OCI-LY1 (cell line): Measurements from ENCODE around the gene SELENBP1.

Experiments used
- H2AFZ ChIP-seq: fragments of 200-600 bp; sonication (generic), shearing (Covaris generic); 2 replicates; pipeline ENCODE4 v1.6.0; 2014; ENCODE audit warnings: antibody characterized with exemption, mild to moderate bottlenecking, low read length
- H3F3A ChIP-seq: fragments of 200-600 bp; sonication (generic), shearing (Covaris generic); 2 replicates; pipeline ENCODE4 v1.6.0; 2014; ENCODE audit warnings: mild to moderate bottlenecking, antibody characterized with exemption, low read length, moderate library complexity; ENCODE audit not compliant: insufficient read depth
- H3K27ac ChIP-seq: fragments of 200-600 bp; sonication (generic); 2 replicates; pipeline ENCODE4 v1.5.1; 2014; ENCODE audit warnings: low read length, mixed run types, mild to moderate bottlenecking, low read depth; ENCODE audit not compliant: poor library complexity, severe bottlenecking
- H3K27me3 ChIP-seq: fragments of 200-600 bp; sonication (generic); 2 replicates; pipeline ENCODE4 v1.6.0; 2014; ENCODE audit warnings: antibody characterized with exemption, mild to moderate bottlenecking, low read length, moderate library complexity; ENCODE audit not compliant: insufficient read depth
- H3K36me3 ChIP-seq: fragments of 200-600 bp; sonication (generic); 2 replicates; pipeline ENCODE4 v1.6.1; 2014; ENCODE audit warnings: mild to moderate bottlenecking, antibody characterized with exemption, low read length, moderate library complexity, mixed read lengths; ENCODE audit not compliant: insufficient read depth
- H3K4me1 ChIP-seq: fragments of 200-600 bp; sonication (generic); 2 replicates; pipeline ENCODE4 v1.5.1; 2014; ENCODE audit warnings: mild to moderate bottlenecking, low read length, moderate library complexity; ENCODE audit not compliant: insufficient read depth, severe bottlenecking
- H3K4me2 ChIP-seq: fragments of 200-600 bp; sonication (generic), shearing (Covaris generic); 2 replicates; pipeline ENCODE4 v1.6.1; 2014; ENCODE audit warnings: low read length
- H3K4me3 ChIP-seq: fragments of 200-600 bp; sonication (generic); 2 replicates; pipeline ENCODE4 v1.5.1; 2014; ENCODE audit warnings: low read length, low read depth, mild to moderate bottlenecking, mixed read lengths; ENCODE audit not compliant: poor library complexity, severe bottlenecking
- H3K79me2 ChIP-seq: fragments of 200-600 bp; shearing (Covaris generic); 2 replicates; pipeline ENCODE4 v1.6.1; 2016; ENCODE audit warnings: mixed run types, low read length, mixed read lengths; ENCODE audit not compliant: insufficient read depth
- H3K9ac ChIP-seq: fragments of 200-600 bp; sonication (generic), shearing (Covaris generic); 2 replicates; pipeline ENCODE4 v1.6.1; 2014; ENCODE audit warnings: mild to moderate bottlenecking, low read length, mixed read lengths
- H3K9me2 ChIP-seq: fragments of 200-600 bp; sonication (generic), shearing (Covaris generic); 2 replicates; pipeline ENCODE4 v1.6.1; 2014; ENCODE audit warnings: low read depth, mild to moderate bottlenecking, low read length, mixed read lengths
- H3K9me3 ChIP-seq: fragments of 200-600 bp; shearing (Covaris generic); 2 replicates; pipeline ENCODE4 v1.6.1; 2014; ENCODE audit warnings: low read length, mixed read lengths
- H4K20me1 ChIP-seq: fragments of 200-600 bp; sonication (generic), shearing (Covaris generic); 2 replicates; pipeline ENCODE4 v1.6.0; 2016; ENCODE audit warnings: mild to moderate bottlenecking, low read length; ENCODE audit not compliant: insufficient read depth
- EZH2 ChIP-seq: fragments of 200-600 bp; sonication (generic), shearing (Covaris generic); IDR thresholded peaks from 2 replicates; pipeline ENCODE4 v1.8.0; 2017; ENCODE audit warnings: borderline replicate concordance, mixed run types, mild to moderate bottlenecking, antibody characterized with exemption, low read length, moderate library complexity, mixed read lengths
- TF ChIP-seq, protein P1 (sequence below): fragments of 200-600 bp; sonication (generic), shearing (Covaris generic); IDR thresholded peaks from 2 replicates; pipeline ENCODE4 v1.5.1; 2017; ENCODE audit warnings: mild to moderate bottlenecking, antibody characterized with exemption, low read length, moderate library complexity, mixed read lengths

SELENBP1 gene

DNA sequence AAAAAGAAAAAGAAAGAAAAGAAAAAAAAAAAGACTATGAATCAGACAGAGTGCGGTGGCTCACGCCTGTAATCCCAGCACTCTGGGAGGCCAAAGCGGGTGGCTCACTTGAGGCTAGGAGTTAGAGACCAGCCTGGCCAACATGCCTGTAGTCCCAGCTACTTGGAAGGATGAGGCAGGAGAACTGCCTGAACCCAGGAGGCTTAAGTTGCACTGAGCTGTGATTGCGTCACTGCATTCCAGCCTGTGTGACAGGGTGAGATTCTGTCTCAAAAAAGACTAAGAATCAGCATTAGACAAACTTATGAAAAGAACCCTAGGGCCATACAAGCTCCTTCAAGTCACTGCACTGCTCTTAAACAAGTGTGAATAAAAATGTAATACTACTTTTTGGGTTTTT is 43.7 kb upstream of the SELENBP1 start:
- H2AFZ ChIP-seq = no peak overlapping the region
- H4K20me1 ChIP-seq = no peaks in the 10 kb centered on the region
- no peaks in the 10 kb centered on the region for H3K79me2 ChIP-seq
- H3K4me2 ChIP-seq = no peak overlapping the region
- no peaks in the 10 kb centered on the region for H3F3A ChIP-seq
- H3K9me3 ChIP-seq = no peaks in the 10 kb centered on the region
- H3K9ac ChIP-seq = no peak overlapping the region
- H3K4me1 ChIP-seq = no peaks in the 10 kb centered on the region
- H3K27ac ChIP-seq = no peak overlapping the region
- no peaks in the 10 kb centered on the region for H3K27me3 ChIP-seq
- no peak overlapping the region for H3K4me3 ChIP-seq
- no peak for TF ChIP-seq EZH2
- TF ChIP-seq, protein P1, sequence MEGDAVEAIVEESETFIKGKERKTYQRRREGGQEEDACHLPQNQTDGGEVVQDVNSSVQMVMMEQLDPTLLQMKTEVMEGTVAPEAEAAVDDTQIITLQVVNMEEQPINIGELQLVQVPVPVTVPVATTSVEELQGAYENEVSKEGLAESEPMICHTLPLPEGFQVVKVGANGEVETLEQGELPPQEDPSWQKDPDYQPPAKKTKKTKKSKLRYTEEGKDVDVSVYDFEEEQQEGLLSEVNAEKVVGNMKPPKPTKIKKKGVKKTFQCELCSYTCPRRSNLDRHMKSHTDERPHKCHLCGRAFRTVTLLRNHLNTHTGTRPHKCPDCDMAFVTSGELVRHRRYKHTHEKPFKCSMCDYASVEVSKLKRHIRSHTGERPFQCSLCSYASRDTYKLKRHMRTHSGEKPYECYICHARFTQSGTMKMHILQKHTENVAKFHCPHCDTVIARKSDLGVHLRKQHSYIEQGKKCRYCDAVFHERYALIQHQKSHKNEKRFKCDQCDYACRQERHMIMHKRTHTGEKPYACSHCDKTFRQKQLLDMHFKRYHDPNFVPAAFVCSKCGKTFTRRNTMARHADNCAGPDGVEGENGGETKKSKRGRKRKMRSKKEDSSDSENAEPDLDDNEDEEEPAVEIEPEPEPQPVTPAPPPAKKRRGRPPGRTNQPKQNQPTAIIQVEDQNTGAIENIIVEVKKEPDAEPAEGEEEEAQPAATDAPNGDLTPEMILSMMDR = no peak
- H3K36me3 ChIP-seq = peaks cover 70% of the 10 kb centered on the region
- no peaks in the 10 kb centered on the region for H3K9me2 ChIP-seq

DNA sequence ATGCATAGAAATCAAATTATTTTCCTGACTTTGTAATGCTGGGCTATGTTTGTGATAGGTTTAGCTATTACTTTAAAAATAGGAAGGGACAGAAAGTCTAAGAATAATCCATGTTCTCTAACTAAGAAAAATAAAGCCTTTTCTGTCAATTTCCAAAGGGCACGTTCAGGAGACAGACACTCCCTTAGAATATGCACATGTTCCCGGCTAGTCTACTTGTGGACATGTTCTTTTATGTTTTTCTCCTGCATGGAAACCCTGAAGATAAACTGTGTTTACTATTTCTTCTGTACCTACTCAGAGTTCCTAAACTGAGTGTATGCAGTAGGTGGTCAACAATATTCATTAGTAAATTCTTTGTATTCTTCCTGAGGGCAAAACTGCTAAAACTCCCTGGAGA is 39.4 kb upstream of the SELENBP1 start:
- Histone ChIP-seq H3F3A (no peaks in the 10 kb centered on the region), H3K27me3 (no peaks in the 10 kb centered on the region), H3K4me1 (no peaks in the 10 kb centered on the region), H3K27ac (no peak overlapping the region), H2AFZ (no peak overlapping the region), H3K9me3 (no peaks in the 10 kb centered on the region), H4K20me1 (no peaks in the 10 kb centered on the region), H3K9ac (no peak overlapping the region), H3K9me2 (no peaks in the 10 kb centered on the region), H3K36me3 (peaks cover 91% of the 10 kb centered on the region), H3K4me2 (no peak overlapping the region), H3K4me3 (no peak overlapping the region), H3K79me2 (no peaks in the 10 kb centered on the region)
- no peak for TF ChIP-seq EZH2
- TF ChIP-seq, protein P1 = no peak

DNA sequence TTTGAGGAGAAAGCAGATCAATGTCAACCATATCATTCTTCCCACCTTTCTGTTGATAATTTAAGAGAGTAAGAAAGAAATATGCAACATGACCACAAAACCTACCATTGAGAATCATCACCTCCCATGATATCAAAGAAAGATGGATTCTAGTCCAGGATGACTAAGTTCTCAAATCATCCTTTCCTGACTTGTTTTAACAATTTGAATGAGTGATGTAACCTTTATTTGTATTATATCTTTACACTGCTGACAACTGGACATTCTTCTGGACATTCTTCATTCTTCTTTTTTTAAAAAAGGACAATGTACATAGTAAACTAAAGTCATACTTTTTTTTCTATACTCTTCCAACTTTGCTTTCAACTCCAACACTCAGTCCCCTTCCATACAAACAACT is 36.4 kb upstream of the SELENBP1 start:
- Histone ChIP-seq H3K4me2 (no peak overlapping the region), H3F3A (no peaks in the 10 kb centered on the region), H3K4me3 (no peak overlapping the region), H3K9ac (no peak overlapping the region), H3K27ac (no peak overlapping the region), H4K20me1 (no peaks in the 10 kb centered on the region), H3K4me1 (no peaks in the 10 kb centered on the region), H3K9me3 (no peaks in the 10 kb centered on the region), H3K27me3 (no peaks in the 10 kb centered on the region), H3K79me2 (no peaks in the 10 kb centered on the region), H3K36me3 (peaks cover 89% of the 10 kb centered on the region), H2AFZ (no peak overlapping the region), H3K9me2 (no peaks in the 10 kb centered on the region)
- TF ChIP-seq EZH2 = no peak
- TF ChIP-seq, protein P1 = no peak
